Measurements from ENCODE around the gene PPM1D.
"Not testable (repeated sequence)": the region's sequence is repeated elsewhere in the genome, so short reads cannot be mapped to it uniquely, and the experiment has no call there.

DNA sequence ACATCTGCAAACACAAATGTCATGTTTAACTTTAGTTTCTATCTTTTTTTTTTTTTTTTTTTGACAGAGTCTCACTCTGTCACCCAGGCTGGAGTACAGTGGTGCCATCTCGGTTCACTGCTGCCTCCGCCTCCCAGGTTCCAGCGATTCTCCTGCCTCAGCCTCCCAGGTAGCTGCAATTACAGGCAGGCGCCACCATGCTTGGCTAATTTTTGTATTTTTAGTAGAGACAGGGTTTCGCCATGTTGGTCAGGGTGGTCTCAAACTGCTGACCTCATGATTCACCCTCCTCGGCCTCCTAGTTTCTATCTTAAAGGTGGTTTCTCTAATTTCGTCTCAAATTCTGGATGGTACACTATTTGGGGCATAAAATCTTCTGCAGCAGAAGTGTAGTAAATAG lies 5.8 kb upstream of the PPM1D start:
- TF ChIP-seq EZH2 (IDR thresholded peaks at IDR 0.05; ENCODE audit: insufficient read depth, low read length): not testable (repeated sequence)
- TF ChIP-seq, protein P1, sequence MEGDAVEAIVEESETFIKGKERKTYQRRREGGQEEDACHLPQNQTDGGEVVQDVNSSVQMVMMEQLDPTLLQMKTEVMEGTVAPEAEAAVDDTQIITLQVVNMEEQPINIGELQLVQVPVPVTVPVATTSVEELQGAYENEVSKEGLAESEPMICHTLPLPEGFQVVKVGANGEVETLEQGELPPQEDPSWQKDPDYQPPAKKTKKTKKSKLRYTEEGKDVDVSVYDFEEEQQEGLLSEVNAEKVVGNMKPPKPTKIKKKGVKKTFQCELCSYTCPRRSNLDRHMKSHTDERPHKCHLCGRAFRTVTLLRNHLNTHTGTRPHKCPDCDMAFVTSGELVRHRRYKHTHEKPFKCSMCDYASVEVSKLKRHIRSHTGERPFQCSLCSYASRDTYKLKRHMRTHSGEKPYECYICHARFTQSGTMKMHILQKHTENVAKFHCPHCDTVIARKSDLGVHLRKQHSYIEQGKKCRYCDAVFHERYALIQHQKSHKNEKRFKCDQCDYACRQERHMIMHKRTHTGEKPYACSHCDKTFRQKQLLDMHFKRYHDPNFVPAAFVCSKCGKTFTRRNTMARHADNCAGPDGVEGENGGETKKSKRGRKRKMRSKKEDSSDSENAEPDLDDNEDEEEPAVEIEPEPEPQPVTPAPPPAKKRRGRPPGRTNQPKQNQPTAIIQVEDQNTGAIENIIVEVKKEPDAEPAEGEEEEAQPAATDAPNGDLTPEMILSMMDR (IDR thresholded peaks at IDR 0.05; ENCODE audit: insufficient read depth, low read depth, low read length): not testable (repeated sequence)
